ENCODE results near the gene ASB1.

- TF ChIP-seq CTCF (IDR thresholded peaks at IDR 0.05; ENCODE audit: low read length) (no peak), EZH2phosphoT487 (IDR thresholded peaks at IDR 0.05; ENCODE audit: low read length) (no peak), EZH2 (optimal IDR thresholded peaks at IDR 0.05; ENCODE audit: low read depth, low read length) (no peak)
These were observed 45.2 kb upstream of the ASB1 start for GRCh38 chr2:238381341-238382115.

Data from MM.1S (cell line).